ENCODE data around the gene KCNRG.

Gene KCNRG

DNA sequence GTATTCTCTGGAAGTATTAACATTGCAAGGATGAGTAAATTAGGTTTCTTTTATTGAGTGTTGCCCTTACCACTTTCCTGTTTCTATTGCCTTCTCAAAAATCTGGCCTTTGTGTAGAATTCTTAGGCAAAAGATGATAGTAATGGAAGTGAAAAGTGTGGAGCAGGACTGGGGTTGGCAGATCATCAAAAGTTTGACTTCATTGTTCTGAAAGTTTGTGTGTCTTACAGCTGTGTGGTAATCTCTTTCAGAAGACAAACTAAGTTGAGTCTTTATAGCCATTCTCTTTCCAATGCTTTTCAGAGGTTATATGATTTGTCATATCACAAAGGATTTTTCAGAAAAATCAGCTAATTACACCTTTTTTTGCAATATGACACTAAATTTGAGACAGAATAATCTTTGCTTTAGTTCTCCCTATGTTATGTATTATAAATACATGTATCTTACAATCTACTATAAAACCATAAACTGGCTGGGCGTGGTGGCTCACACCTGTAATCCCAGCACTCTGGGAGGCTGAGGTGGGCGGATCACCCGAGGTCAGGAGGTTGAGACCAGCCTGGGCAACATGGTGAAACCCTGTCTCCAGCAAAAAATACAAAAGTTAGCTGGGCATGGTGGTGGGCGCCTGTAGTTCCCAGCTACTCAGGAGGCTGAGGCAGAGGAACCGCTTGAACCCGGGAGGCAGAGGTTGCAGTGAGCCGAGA, 8.7 kb upstream of the KCNRG start:
- peaks cover 73% of the 10 kb centered on the region for H3K36me3 ChIP-seq (ENCODE audit: low read depth)

DNA sequence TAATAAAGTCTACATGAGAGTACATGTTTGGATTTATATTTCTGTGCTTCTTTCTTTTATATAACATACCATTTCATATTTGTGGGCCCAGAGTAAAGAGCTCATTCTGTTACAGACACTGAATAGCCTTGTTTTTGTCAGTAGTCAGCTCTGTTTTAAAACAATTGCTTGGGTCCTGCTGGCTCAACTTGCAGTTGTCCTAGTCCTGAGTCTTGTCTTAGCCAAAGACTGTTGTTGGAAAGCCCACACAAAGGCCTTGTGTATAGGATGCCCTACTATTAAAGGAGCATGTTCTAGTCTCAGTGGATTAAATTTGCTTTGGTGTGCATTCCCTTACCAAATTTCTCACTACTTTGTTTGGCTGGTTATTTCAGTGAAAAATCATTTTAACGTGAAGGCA, 3.8 kb upstream of the KCNRG start:
- no peaks in the 10 kb centered on the region for H3K9me3 ChIP-seq (ENCODE audit: severe bottlenecking)
- no peaks in the 10 kb centered on the region for H3K27me3 ChIP-seq (ENCODE audit: insufficient read depth, poor library complexity, severe bottlenecking)
- ATAC-seq (ENCODE audit: low read depth) (no peak), DNase-seq (ENCODE audit: low spot score) (no peak)
- H3K4me3 ChIP-seq (ENCODE audit: severe bottlenecking): no peak overlapping the region
- H3K36me3 ChIP-seq (ENCODE audit: low read depth): peaks cover 49% of the 10 kb centered on the region
- TF ChIP-seq, protein P1, sequence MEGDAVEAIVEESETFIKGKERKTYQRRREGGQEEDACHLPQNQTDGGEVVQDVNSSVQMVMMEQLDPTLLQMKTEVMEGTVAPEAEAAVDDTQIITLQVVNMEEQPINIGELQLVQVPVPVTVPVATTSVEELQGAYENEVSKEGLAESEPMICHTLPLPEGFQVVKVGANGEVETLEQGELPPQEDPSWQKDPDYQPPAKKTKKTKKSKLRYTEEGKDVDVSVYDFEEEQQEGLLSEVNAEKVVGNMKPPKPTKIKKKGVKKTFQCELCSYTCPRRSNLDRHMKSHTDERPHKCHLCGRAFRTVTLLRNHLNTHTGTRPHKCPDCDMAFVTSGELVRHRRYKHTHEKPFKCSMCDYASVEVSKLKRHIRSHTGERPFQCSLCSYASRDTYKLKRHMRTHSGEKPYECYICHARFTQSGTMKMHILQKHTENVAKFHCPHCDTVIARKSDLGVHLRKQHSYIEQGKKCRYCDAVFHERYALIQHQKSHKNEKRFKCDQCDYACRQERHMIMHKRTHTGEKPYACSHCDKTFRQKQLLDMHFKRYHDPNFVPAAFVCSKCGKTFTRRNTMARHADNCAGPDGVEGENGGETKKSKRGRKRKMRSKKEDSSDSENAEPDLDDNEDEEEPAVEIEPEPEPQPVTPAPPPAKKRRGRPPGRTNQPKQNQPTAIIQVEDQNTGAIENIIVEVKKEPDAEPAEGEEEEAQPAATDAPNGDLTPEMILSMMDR (IDR thresholded peaks at IDR 0.05; ENCODE audit: poor library complexity, severe bottlenecking): no peak
- H3K27ac ChIP-seq (ENCODE audit: poor library complexity, severe bottlenecking): no peak overlapping the region
- H3K4me1 ChIP-seq (ENCODE audit: insufficient read depth, poor library complexity, severe bottlenecking): no peaks in the 10 kb centered on the region

More for the DNA sequence above, 8.7 kb upstream of the KCNRG start:
- Histone ChIP-seq H3K27ac (ENCODE audit: poor library complexity, severe bottlenecking) (no peak overlapping the region), H3K27me3 (ENCODE audit: insufficient read depth, poor library complexity, severe bottlenecking) (no peaks in the 10 kb centered on the region), H3K9me3 (ENCODE audit: severe bottlenecking) (no peaks in the 10 kb centered on the region), H3K4me1 (ENCODE audit: insufficient read depth, poor library complexity, severe bottlenecking) (no peaks in the 10 kb centered on the region), H3K4me3 (ENCODE audit: severe bottlenecking) (no peak overlapping the region)
- DNase-seq (ENCODE audit: low spot score) (no peak), ATAC-seq (ENCODE audit: low read depth) (no peak)
- TF ChIP-seq, protein P1 (IDR thresholded peaks at IDR 0.05; ENCODE audit: poor library complexity, severe bottlenecking): no peak

DNA sequence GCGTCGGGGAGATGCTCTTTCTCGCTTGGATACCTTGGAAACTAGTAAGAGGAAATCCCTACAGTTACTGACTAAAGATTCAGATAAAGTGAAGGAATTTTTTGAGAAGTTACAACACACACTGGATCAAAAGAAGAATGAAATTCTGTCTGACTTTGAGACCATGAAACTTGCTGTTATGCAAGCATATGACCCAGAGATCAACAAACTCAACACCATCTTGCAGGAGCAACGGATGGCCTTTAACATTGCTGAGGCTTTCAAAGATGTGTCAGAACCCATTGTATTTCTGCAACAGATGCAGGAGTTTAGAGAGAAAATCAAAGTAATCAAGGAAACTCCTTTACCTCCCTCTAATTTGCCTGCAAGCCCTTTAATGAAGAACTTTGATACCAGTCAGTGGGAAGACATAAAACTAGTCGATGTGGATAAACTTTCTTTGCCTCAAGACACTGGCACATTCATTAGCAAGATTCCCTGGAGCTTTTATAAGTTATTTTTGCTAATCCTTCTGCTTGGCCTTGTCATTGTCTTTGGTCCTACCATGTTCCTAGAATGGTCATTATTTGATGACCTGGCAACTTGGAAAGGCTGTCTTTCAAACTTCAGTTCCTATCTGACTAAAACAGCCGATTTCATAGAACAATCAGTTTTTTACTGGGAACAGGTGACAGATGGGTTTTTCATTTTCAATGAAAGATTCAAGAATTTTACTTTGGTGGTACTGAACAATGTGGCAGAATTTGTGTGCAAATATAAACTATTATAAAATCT, 2.7 kb upstream of the KCNRG start:
- Histone ChIP-seq H3K27ac (ENCODE audit: poor library complexity, severe bottlenecking) (no peak overlapping the region), H3K27me3 (ENCODE audit: insufficient read depth, poor library complexity, severe bottlenecking) (no peaks in the 10 kb centered on the region), H3K4me1 (ENCODE audit: insufficient read depth, poor library complexity, severe bottlenecking) (no peaks in the 10 kb centered on the region), H3K4me3 (ENCODE audit: severe bottlenecking) (no peak overlapping the region), H3K9me3 (ENCODE audit: severe bottlenecking) (no peaks in the 10 kb centered on the region), H3K36me3 (ENCODE audit: low read depth) (peaks cover 45% of the 10 kb centered on the region)
- DNase-seq (ENCODE audit: low spot score): no peak
- TF ChIP-seq, protein P1 (IDR thresholded peaks at IDR 0.05; ENCODE audit: poor library complexity, severe bottlenecking): no peak
- no peak for ATAC-seq (ENCODE audit: low read depth)

DNA sequence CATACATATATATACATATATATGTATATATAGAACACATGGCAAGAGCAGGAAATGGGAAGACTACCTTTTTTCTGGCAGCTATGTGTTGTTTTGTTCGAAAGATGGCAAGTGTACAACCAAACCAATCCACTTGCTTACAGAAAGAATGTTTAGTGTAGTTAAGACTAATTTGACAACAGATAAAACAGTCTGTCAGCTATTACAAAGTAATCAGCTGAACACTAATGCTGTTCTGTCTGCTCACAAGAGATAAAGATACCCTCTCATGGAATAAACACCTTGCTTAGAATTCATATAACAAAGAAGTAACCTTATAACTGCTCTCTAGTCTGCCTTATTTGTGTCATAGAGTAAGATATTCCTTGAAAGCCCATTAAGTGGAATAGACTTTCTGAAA, 858 bp upstream of the KCNRG start:
- Histone ChIP-seq H3K4me3 (ENCODE audit: severe bottlenecking) (no peak overlapping the region), H3K36me3 (ENCODE audit: low read depth) (peaks cover 37% of the 10 kb centered on the region), H3K27me3 (ENCODE audit: insufficient read depth, poor library complexity, severe bottlenecking) (no peaks in the 10 kb centered on the region), H3K9me3 (ENCODE audit: severe bottlenecking) (no peaks in the 10 kb centered on the region), H3K4me1 (ENCODE audit: insufficient read depth, poor library complexity, severe bottlenecking) (no peaks in the 10 kb centered on the region), H3K27ac (ENCODE audit: poor library complexity, severe bottlenecking) (no peak overlapping the region)
- ATAC-seq (ENCODE audit: low read depth) (no peak), DNase-seq (ENCODE audit: low spot score) (no peak)
- TF ChIP-seq, protein P1 (IDR thresholded peaks at IDR 0.05; ENCODE audit: poor library complexity, severe bottlenecking): no peak

DNA sequence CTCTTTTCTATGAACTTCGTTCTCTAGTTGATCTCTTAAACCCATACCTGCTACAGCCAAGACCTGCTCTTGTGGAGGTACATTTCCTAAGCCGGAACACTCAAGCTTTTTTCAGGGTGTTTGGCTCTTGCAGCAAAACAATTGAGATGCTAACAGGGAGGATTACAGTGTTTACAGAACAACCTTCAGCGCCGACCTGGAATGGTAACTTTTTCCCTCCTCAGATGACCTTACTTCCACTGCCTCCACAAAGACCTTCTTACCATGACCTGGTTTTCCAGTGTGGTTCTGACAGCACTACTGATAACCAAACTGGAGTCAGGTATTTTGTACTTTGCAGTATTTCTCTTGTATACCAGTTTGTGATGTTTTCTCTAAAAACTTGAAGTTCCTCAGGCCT, 506 bp downstream of the KCNRG start:
- H3K4me3 ChIP-seq (ENCODE audit: severe bottlenecking): no peak overlapping the region
- DNase-seq (ENCODE audit: low spot score) (no peak), ATAC-seq (ENCODE audit: low read depth) (no peak)
- no peak overlapping the region for H3K27ac ChIP-seq (ENCODE audit: poor library complexity, severe bottlenecking)
- H3K27me3 ChIP-seq (ENCODE audit: insufficient read depth, poor library complexity, severe bottlenecking): no peaks in the 10 kb centered on the region
- peaks cover 35% of the 10 kb centered on the region for H3K36me3 ChIP-seq (ENCODE audit: low read depth)
- no peaks in the 10 kb centered on the region for H3K9me3 ChIP-seq (ENCODE audit: severe bottlenecking)
- no peaks in the 10 kb centered on the region for H3K4me1 ChIP-seq (ENCODE audit: insufficient read depth, poor library complexity, severe bottlenecking)
- TF ChIP-seq, protein P1 (IDR thresholded peaks at IDR 0.05; ENCODE audit: poor library complexity, severe bottlenecking): no peak
